CD14-positive monocyte (primary cell): ENCODE measurements around the gene ACVR1. TPM values are rescaled to one million over a fixed set of nuclear protein-coding genes. Genes with fewer than 3 reads are reported as not detected.

Experiments used
- DNase-seq, 3 donors: peaks; one replicate each; pipeline ENCODE4 v3.0.0-alpha.2; 2011 to 2022
- H2AFZ ChIP-seq: 2 replicates; pipeline ENCODE4 v1.6.0; 2012; ENCODE audit warnings: mild to moderate bottlenecking, low read depth, low read length, inconsistent platforms; ENCODE audit not compliant: insufficient read depth, poor library complexity, severe bottlenecking
- H3K27ac ChIP-seq, 2 donors: 1 replicate in 1 of 2; 2 replicates in 1 of 2; pipeline ENCODE4 v1.5.1; 2012 to 2013; ENCODE audit warnings: low read length in 2 of 2, control low read depth in 1 of 2, inconsistent platforms in 1 of 2, low read depth in 1 of 2, mild to moderate bottlenecking in 1 of 2
- H3K27me3 ChIP-seq, 2 donors: one replicate each; pipeline versions ENCODE4 v1.6.0 to v1.6.1; 2011 to 2013; ENCODE audit warnings: low read length in 2 of 2; ENCODE audit not compliant: control insufficient read depth in 2 of 2, insufficient read depth in 2 of 2
- H3K36me3 ChIP-seq, 2 donors: replicated peaks in 1 of 2; 1 replicate in 1 of 2; 2 replicates in 1 of 2; pipeline versions ENCODE4 v1.5.1 to v1.6.1; 2012 to 2013; ENCODE audit warnings: low read length in 2 of 2, control low read depth in 1 of 2, inconsistent platforms in 1 of 2, mild to moderate bottlenecking in 1 of 2; ENCODE audit not compliant: insufficient read depth in 2 of 2, control insufficient read depth in 1 of 2
- H3K4me1 ChIP-seq, 2 donors: 1 replicate in 1 of 2; 2 replicates in 1 of 2; pipeline versions ENCODE4 v1.5.1 to v1.6.1; 2012 to 2013; ENCODE audit warnings: low read length in 2 of 2, control low read depth in 1 of 2, inconsistent platforms in 1 of 2, mild to moderate bottlenecking in 1 of 2, moderate library complexity in 1 of 2; ENCODE audit not compliant: insufficient read depth in 2 of 2, control insufficient read depth in 1 of 2
- H3K4me2 ChIP-seq: replicated peaks from 2 replicates; pipeline ENCODE3; 2012; ENCODE audit warnings: low read length, moderate library complexity, mild to moderate bottlenecking; ENCODE audit not compliant: poor library complexity, severe bottlenecking; ENCODE audit errors: extremely low read depth
- H3K4me3 ChIP-seq, 3 experiments: fragments of 200-600 bp in 1 of 3; sonication (generic) in 1 of 3; replicated peaks in 1 of 3; 1 replicate in 2 of 3; 2 replicates in 1 of 3; pipeline ENCODE4 v1.5.1; 2011 to 2013; ENCODE audit warnings: low read length in 3 of 3, mild to moderate bottlenecking in 3 of 3, control low read depth in 2 of 3, low read depth in 2 of 3, inconsistent platforms in 1 of 3, moderate library complexity in 1 of 3
- H3K79me2 ChIP-seq: 2 replicates; pipeline ENCODE4 v1.6.0; 2012; ENCODE audit warnings: mild to moderate bottlenecking, control low read depth, inconsistent platforms, low read length, moderate library complexity; ENCODE audit not compliant: insufficient read depth
- H3K9ac ChIP-seq: 2 replicates; pipeline ENCODE4 v1.6.0; 2017; ENCODE audit warnings: low read length, mild to moderate bottlenecking; ENCODE audit not compliant: insufficient read depth, poor library complexity, severe bottlenecking
- H3K9me3 ChIP-seq, 2 donors: replicated peaks in 1 of 2; 1 replicate in 1 of 2; 2 replicates in 1 of 2; pipeline versions ENCODE4 v1.5.1 to v1.6.1; 2012 to 2013; ENCODE audit warnings: low read length in 2 of 2, control low read depth in 1 of 2; ENCODE audit not compliant: control insufficient read depth in 1 of 2, insufficient read depth in 1 of 2
- H4K20me1 ChIP-seq: 2 replicates; pipeline ENCODE4 v1.6.0; 2012; ENCODE audit warnings: mild to moderate bottlenecking, low read length, control low read depth, moderate library complexity; ENCODE audit not compliant: insufficient read depth
- H3K27ac Mint-ChIP-seq, 7 donors: one replicate each; pipeline ENCODE4 v1.8.0; 2020; ENCODE audit warnings: mild to moderate bottlenecking in 7 of 7, mixed read lengths in 7 of 7, moderate library complexity in 6 of 7, inconsistent platforms in 2 of 7
- H3K27me3 Mint-ChIP-seq, 3 donors: one replicate each; pipeline ENCODE4 v1.8.0; 2021 to 2022; ENCODE audit warnings: low read depth in 3 of 3, mild to moderate bottlenecking in 3 of 3, mixed read lengths in 3 of 3, moderate library complexity in 3 of 3, inconsistent platforms in 1 of 3
- H3K36me3 Mint-ChIP-seq, 2 donors: one replicate each; pipeline ENCODE4 v1.8.0; 2020; ENCODE audit warnings: mixed read lengths in 2 of 2, inconsistent platforms in 1 of 2, mild to moderate bottlenecking in 1 of 2
- H3K4me1 Mint-ChIP-seq: one replicate; pipeline ENCODE4 v1.8.0; 2020; ENCODE audit warnings: mild to moderate bottlenecking, mixed read lengths
- H3K4me3 Mint-ChIP-seq, 2 donors: one replicate each; pipeline ENCODE4 v1.8.0; 2020; ENCODE audit warnings: mild to moderate bottlenecking in 2 of 2, mixed read lengths in 2 of 2, moderate library complexity in 1 of 2
- H3K9me3 Mint-ChIP-seq, 7 donors: one replicate each; pipeline ENCODE4 v1.8.0; 2020 to 2022; ENCODE audit warnings: mixed read lengths in 7 of 7, mild to moderate bottlenecking in 6 of 7, moderate library complexity in 6 of 7, inconsistent platforms in 2 of 7
- WGBS: methylation state at CpG from one replicate; pipeline ENCODE4 v1.1.5; 2013; ENCODE audit warnings: missing lambda C conversion rate; ENCODE audit not compliant: insufficient coverage; 5-methylcytosine and 5-hydroxymethylcytosine counted together
- intact Hi-C, 2 donors: fragments of 100-400 bp; cut with micrococcal nuclease; formaldehyde crosslinking; loops; one replicate each; pipeline versions ENCODE4 v1.15.0 to v1.15.1; 2023
- polyA plus RNA-seq, 3 donors: library from polyadenylated mRNA; depleted of rRNA in 1 of 3; unstranded in 2 of 3; stranded (reverse) in 1 of 3; fragments of 300-500 nt in 2 of 3; fragments of >200 nt in 1 of 3; fragmentation: Illumina TruSeq in 2 of 3; gene quantifications; 1 replicate in 2 of 3; 2 replicates in 1 of 3; pipeline ENCODE4 v1.2.3, GENCODE V29; 2012 to 2021
- TF ChIP-seq, protein P1 (sequence below): fragments of 200-600 bp; IDR thresholded peaks from one replicate; pipeline ENCODE4 v1.8.0; 2022; ENCODE audit warnings: antibody characterized with exemption, mild to moderate bottlenecking

Gene ACVR1
- polyA plus RNA-seq, 3 donors, result 2.8 to 13.4 (median 4.9) TPM

DNA sequence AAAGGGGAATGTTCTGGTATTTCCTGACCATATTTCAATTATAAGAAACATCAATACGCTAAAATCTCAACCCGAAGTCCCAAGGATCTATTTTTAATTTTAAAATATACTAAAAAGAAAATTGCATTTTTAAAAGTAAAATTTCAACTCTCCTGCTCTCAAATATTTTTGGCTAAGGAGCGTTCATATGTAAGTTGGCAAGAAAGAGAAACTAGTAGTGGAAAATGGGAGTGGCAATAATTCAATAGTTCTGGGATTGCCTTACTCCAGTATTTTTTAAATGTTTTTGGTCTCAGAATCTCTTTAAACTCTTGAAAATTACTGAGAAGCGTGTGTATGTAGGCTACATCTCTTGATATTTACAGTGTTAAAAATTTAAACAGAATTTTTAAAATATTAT is 72.7 kb downstream of the ACVR1 start:
- no peak overlapping the region for H3K4me3 Mint-ChIP-seq
- intact Hi-C loops, result no loop called here
- Histone ChIP-seq H3K27ac (no peak overlapping the region), H3K4me1 (no peaks in the 10 kb centered on the region), H3K4me3 (no peak overlapping the region), H4K20me1 (no peaks in the 10 kb centered on the region), H2AFZ (no peak overlapping the region), H3K27me3 (no peaks in the 10 kb centered on the region), H3K9me3 (no peaks in the 10 kb centered on the region), H3K79me2 (no peaks in the 10 kb centered on the region), H3K9ac (no peak overlapping the region), H3K4me2 (no peak overlapping the region), H3K36me3 (peaks cover 0 to 7% of the 10 kb centered on the region in 2 donors)
- no peak overlapping the region for H3K27ac Mint-ChIP-seq
- WGBS, result no CpG with 5 or more reads among the region's 4 CpGs
- DNase-seq, result no peak
- TF ChIP-seq, protein P1, sequence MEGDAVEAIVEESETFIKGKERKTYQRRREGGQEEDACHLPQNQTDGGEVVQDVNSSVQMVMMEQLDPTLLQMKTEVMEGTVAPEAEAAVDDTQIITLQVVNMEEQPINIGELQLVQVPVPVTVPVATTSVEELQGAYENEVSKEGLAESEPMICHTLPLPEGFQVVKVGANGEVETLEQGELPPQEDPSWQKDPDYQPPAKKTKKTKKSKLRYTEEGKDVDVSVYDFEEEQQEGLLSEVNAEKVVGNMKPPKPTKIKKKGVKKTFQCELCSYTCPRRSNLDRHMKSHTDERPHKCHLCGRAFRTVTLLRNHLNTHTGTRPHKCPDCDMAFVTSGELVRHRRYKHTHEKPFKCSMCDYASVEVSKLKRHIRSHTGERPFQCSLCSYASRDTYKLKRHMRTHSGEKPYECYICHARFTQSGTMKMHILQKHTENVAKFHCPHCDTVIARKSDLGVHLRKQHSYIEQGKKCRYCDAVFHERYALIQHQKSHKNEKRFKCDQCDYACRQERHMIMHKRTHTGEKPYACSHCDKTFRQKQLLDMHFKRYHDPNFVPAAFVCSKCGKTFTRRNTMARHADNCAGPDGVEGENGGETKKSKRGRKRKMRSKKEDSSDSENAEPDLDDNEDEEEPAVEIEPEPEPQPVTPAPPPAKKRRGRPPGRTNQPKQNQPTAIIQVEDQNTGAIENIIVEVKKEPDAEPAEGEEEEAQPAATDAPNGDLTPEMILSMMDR, result no peak
- no peaks in the 10 kb centered on the region for H3K9me3 Mint-ChIP-seq
- peaks cover 21 to 30% of the 10 kb centered on the region in 2 donors for H3K36me3 Mint-ChIP-seq
- no peaks in the 10 kb centered on the region for H3K27me3 Mint-ChIP-seq
- H3K4me1 Mint-ChIP-seq, result no peaks in the 10 kb centered on the region

DNA sequence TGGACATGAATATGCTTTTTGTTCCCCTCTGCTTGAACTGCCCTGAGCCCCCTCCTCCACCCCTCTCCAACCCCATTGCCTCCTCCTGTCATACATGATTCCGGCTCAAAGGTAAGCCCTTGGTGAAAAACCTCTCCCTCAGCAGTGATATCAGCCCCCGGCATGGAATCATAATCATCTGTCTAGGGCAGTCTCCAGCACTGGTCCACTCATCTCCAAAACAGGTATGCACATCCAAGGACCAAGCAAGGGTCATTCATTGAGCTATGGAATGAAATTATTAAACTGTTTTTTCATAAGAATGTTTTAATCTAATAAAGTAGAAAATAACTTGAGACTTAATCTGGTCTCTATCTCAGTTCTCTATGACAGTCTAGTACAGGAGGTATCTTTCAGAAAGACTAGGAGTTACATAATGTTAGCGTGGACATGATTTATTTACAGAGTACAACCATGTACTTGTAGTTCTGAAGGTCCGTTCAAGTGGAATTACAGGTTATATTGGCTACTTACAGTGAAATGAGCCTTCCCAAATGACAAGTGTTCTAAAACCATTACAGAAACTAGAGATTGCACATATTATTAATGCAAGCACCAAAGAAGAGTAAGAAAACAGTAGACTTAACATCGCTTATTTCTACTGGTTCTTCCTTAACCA is 75.2 kb downstream of the ACVR1 start:
- H3K27me3 ChIP-seq, result no peaks in the 10 kb centered on the region
- no peak overlapping the region for H3K4me3 ChIP-seq
- no peaks in the 10 kb centered on the region for H3K79me2 ChIP-seq
- TF ChIP-seq, protein P1, result no peak
- Mint-ChIP-seq H3K9me3 (no peaks in the 10 kb centered on the region), H3K36me3 (peaks cover 27 to 38% of the 10 kb centered on the region in 2 donors), H3K4me3 (no peak overlapping the region), H3K27me3 (no peaks in the 10 kb centered on the region), H3K27ac (no peak overlapping the region), H3K4me1 (no peaks in the 10 kb centered on the region)
- H3K9me3 ChIP-seq, result no peaks in the 10 kb centered on the region
- H3K27ac ChIP-seq, result no peak overlapping the region
- H2AFZ ChIP-seq, result no peak overlapping the region
- WGBS, result 100% methylated on average over 1 of the region's 5 CpGs
- no peak for DNase-seq
- peaks cover 0 to 14% of the 10 kb centered on the region in 2 donors for H3K36me3 ChIP-seq
- H3K4me2 ChIP-seq, result no peak overlapping the region
- H4K20me1 ChIP-seq, result no peaks in the 10 kb centered on the region
- intact Hi-C loops, result no loop called here
- H3K4me1 ChIP-seq, result no peaks in the 10 kb centered on the region
- no peak overlapping the region for H3K9ac ChIP-seq
